Stimulated activated CD4-positive, alpha-beta T cell treated with anti-CD3 and anti-CD28 coated beads, Interleukin-12 subunit alpha, Interleukin-12 subunit beta, amount 100 ng/mL, for 48 hours (primary cell): ENCODE results near the gene KRT86.

Experiments used
- DNase-seq, 3 donors: peaks; one replicate each; pipeline ENCODE4 v3.0.0-alpha.2; 2020; ENCODE audit warnings: low read depth in 2 of 3, low spot score in 1 of 3

Gene KRT86

GRCh38 chr12:52312086-52312485 lies 37.6 kb downstream of the KRT86 start:
- DNase-seq, result no peak

DNA sequence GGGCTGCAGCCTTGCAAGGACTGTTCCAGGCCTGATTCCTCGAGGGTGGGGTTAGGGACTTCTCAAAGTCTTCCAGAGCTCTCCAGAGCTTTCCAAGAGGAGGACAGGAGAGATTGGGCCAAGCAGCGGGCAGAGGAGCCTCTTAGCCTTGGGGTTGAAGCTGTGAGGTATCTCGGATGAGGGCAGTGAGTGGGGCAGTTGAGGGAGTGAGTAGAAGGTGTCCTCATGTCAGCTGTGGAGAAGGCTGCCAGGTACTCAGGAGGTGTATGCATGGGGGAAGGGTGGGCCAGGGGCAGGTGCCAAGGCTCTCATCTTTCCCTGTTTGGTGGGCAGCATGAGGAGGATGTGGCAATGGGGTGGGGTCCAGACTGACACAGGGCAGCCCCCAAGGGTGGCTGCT lies 39.0 kb downstream of the KRT86 start:
- no peak for DNase-seq

DNA sequence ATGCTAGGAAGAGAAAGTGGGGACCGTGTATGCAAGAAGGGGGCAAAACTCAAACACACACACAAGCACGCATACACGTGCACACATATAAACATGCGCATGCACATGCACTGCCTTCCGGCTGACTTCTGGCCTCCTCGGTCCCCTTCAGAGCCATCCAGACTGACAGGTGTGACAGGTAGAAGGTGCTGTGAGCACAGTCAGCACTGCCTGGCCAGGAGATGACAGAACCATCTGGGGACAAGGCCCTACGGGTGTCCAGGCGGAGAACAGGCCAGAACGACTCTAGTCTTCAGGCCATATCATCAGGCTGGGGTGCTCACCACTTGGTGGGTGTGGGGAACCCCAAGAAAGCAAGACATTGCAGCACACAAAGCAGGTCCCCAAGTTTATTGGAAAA lies 39.5 kb downstream of the KRT86 start:
- DNase-seq, result no peak

- DNase-seq, result no peak
These were observed 40.1 kb downstream of the KRT86 start for GRCh38 chr12:52314511-52314910.

DNA sequence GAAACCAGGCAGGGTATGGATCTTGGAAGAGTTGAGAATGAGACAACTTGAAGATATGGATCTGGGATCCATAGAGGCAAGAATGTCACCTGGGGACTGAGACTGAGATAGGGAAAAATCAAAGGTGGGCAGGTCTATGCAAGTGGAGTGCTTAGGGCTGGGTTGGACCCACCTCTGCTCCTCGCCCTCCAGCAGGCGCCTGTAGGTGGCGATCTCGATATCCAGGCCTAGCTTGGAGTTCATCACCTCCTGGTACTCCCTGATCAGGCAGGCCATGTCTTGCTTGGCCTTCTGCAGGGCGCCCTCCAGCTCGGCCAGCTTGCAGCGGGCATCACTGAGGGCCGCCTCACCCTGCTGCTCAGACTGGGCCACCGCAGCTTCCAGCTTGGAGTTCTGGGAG lies 41.3 kb downstream of the KRT86 start:
- peak in 2 of 3 donors; percentile 14 to 22 for DNase-seq

DNA sequence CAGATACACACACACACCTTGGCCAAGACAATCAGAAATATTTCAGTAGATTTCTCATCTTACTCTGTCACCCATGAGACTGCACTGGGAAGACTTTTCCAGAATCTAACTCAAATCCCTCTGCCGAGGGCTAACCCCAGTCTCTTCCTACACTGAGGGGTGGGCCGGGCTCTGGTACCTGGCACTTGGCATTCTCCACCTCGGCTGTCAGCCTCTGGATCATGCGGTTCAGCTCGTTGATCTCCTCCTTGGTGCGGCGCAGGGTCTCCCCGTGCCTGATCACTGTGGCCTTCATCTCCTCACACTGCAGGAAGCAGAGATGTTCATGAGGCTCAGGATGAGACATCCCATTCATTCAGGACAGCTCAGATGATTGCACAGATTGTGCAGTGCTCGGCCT lies 41.8 kb downstream of the KRT86 start:
- DNase-seq, result no peak

- no peak for DNase-seq
These were observed 42.3 kb downstream of the KRT86 start for GRCh38 chr12:52316701-52317100.

GRCh38 chr12:52317468-52318052 lies 43.1 kb downstream of the KRT86 start:
- DNase-seq, result no peak

- no peak for DNase-seq
These were observed 44.0 kb downstream of the KRT86 start for GRCh38 chr12:52318241-52318990.

DNA sequence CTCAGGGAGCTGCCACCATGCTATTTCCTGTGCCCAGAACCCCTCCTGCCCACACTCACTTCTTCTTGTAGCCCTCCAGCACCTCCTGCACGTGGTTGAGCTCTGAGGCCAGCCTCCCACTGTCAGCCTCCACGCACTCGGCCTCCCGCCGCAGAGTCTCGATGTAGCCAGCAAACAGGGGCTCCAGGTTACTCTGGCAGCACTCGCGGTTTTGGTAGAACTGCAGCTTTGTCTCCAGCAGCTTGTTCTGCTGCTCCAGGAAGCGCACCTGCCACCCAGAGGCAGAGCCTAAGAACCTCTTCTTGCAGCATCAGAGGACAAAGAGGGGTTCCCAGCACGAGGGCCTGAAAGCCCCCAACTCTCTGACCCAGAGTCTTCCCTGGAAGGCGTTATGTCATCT lies 44.7 kb downstream of the KRT86 start:
- DNase-seq, result no peak

DNA sequence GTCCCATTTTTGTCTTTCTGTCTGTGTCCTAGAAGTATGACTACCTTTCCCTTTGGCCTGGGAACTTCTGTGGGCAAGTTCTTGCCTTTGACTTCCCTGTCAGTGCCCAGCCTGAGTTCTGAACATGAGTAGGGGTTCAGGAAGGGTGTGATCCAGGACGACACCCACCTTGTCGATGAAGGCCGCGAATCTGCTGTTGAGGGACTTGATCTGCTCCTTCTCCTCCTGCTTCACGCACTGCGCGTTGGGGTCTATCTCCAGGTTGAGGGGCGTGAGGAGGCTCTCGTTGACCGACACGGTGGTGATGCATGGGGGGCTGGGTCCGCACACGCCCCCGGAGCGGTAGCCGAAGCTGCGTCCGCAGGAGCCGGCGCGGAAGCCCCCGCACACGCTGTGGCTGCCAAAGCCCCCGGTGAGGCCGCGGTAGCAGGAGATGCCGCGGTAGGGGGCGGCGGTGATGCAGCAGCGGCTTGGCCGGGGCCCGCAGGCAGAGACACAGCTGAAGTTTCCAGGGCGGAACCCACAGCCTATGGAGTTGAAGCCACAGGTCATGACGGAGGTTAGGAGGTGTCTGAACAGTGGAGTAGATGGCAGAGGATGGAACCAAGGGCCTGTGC lies 46.4 kb downstream of the KRT86 start, which contains the start of gene KRT83:
KRT83 (minus strand) TSS at position 615 of the 617 bp plus-strand sequence; CDS start at position 552, 63 bp downstream.
- DNase-seq, result no peak

DNA sequence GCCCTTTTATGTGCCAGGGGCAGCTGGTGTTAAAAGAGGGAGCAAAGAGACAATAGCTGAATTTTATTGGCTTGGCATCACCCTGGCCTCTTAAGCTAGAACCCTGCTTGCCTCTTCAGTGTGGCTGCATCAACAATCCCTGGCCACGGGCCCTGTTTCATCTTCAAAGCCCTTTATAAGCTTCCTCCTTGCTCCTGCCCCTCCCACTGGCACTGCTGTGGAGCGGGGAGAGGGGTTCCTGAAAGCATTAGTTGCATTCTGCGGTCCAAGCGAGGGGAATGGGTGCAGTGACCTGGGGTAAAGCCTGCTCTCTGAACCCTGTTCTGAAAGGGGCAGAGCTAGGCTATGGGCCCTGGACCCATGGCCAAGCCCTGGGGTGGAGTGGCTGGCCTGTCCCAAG lies 47.0 kb downstream of the KRT86 start:
- no peak for DNase-seq

DNA sequence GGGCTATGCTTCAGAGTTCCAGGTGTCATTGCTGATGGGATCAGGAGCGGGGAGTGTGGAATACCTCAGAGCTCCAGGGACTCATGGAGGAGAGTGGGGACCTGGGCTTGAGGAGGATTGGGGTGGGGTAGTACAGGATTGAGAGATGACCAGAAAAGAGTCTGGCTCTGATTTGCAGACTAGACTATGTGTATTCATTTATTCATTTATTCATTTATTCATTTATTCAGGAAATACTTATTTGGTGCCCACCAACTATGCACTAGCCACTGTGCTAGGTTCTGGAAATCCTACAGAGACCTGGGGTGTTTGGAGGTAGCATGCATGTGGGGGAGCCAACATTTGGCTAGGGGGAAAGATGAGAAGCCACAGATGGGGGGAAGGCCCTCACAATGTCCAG lies 47.6 kb downstream of the KRT86 start:
- DNase-seq, result no peak

GRCh38 chr12:52323001-52323400 lies 48.6 kb downstream of the KRT86 start:
- no peak for DNase-seq

GRCh38 chr12:52323416-52324152 lies 49.1 kb downstream of the KRT86 start:
- DNase-seq, result no peak

- no peak for DNase-seq
These were observed 49.7 kb downstream of the KRT86 start for GRCh38 chr12:52324153-52324444.

DNA sequence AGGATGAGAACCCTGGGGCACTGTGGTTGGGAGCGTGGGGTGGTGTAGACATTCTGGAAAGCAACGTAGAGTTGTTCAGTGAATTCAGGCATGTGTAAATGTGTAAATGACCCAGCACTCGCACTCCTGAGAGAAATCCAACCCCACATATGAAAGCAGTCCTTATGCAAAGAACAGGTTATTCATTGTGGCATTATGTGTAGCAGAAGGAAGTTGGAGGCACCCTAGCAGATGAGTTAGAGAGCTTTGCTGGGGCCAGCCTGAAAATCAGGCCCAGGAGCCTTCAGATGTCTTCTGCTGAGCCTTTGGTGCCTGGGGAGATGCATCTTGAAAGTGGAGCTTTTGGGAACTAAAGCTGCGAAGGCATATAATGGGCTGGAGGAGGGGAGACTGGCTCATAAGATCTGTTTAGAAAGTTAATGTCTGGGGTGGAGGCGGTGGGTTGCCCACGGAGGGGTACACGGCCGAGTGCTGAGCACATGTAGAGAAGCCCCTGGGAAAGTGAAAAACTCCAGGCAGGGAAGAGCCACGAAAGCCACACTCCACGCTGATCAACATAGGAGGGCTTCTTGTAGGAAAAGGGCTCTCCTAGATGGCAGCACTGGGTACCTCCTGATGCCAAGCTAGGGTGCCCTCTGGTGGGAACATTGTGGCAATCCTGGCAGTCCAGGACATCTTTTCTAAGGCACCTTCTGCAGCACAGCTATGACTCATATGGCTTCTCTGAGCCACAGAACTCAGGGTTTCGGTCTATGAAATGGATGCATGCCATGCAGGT lies 52.8 kb downstream of the KRT86 start:
- DNase-seq, result peak; percentile 65 to 71 (median 68)

DNA sequence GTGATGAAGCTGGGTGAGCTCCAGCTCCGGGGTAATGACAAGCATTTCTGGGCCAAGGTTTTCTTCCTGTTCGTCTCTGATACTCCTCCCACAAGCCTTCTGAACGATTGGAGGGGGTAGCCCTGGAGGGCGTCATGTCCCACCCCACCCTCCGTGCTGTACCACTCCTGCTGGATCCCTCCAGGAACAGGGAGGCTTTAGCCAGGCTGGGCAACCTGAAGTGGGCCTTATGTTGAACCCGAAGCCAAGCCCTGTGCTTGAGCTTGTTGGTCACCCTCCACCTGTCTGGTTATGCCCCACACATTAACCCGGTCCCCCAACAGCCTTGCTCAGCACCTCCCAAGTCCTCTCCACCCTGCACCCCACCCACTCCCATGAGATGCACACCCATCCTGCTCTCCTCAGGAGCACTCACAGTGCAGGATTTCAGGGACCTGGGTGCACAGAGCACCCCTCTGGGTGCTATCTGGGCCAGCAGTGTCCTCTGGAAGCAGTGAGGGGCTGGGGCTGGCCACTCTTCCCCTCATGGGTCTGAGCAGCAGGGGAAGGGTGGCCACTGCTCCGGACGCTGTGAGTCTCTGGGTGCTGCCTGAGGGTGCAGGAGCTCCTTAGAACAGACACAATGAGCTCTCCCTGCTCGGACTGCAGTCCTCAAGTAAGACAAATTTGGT lies 53.5 kb downstream of the KRT86 start:
- no peak for DNase-seq

- DNase-seq, result no peak
These were observed 56.6 kb downstream of the KRT86 start for GRCh38 chr12:52331039-52331438.

GRCh38 chr12:52331833-52332232 lies 57.4 kb downstream of the KRT86 start:
- no peak for DNase-seq

DNA sequence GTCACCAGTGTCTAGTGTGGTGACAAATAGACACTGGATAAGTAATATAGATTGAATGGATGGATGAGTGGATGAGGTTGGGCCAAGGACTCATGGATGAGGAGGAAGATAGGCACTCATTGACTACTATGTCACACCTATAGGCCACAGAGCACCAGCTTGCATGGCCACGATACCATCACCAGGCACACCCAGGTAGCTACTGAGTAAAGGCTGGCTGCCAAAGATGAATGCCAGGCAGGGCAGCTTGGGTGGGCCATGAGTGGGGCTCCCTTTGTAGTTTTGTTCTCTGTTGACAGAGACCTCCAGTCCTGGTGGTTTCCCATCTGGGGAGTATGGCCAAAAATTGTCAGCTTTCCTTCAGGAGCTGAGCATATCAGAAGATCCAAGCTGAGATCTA lies 57.9 kb downstream of the KRT86 start:
- no peak for DNase-seq
